ENCODE results near the gene ATG7. TPM values are rescaled to one million over a fixed set of nuclear protein-coding genes. Genes with fewer than 3 reads are reported as not detected.

ATG7 gene
- total RNA-seq, 3 donors from 2014 or later (not counting 1 experiment from before 2014, with no cell fraction given), result 55.3 to 72.9 (median 68.6) TPM

DNA sequence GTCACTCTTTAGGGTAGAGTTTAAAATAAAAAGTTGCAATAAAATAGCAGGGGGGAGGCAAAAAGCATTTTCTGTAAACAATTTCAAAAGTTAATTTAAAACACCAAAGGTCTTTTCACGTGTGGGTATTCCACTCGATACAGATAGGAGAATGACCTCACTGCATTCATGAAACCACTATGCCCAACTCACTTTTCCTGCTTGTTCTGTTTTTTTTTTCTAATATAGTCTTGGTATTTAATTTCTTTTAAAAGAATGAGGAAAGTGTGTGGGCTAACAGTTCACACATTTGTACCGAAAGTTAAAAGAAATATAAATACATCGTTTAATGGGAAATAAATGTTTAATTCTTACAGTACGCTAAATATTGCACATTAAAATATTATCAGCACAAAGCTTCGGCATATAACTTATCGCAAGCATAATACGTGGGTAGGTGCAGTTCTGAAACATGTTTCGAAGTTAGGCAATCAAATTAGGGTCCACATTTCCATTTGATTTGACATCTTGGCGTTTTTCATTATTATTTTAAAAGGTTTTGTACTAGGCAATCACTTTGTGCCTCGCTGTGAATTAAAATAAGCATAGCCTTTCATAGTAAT lies 330.1 kb downstream of the ATG7 start:
- Mint-ChIP-seq H3K27me3 (ENCODE audit: low read depth in 2 of 2) (no peaks in the 10 kb centered on the region), H3K4me3 (peak overlapping the region; percentile 45), H3K36me3 (no peaks in the 10 kb centered on the region), H3K27ac (peak overlapping the region; percentile 69 to 72), H3K9me3 (no peaks in the 10 kb centered on the region), H3K4me1 (peaks cover 48 to 51% of the 10 kb centered on the region in 2 donors)
- Histone ChIP-seq H3K4me1 (ENCODE audit: control insufficient read depth, insufficient read depth, low read length) (peaks cover 6% of the 10 kb centered on the region), H3K27ac (ENCODE audit: low read length) (peak overlapping the region; percentile 33), H3K36me3 (ENCODE audit: control insufficient read depth, insufficient read depth, low read length) (peaks cover 21% of the 10 kb centered on the region), H3K4me3 (ENCODE audit: low read length) (no peak overlapping the region), H3K9me3 (ENCODE audit: control insufficient read depth, insufficient read depth, low read length) (no peaks in the 10 kb centered on the region), H3K27me3 (ENCODE audit: control insufficient read depth, insufficient read depth, low read length) (no peaks in the 10 kb centered on the region)
- WGBS (ENCODE audit: insufficient coverage), result 97% methylated on average over 7 of the region's 11 CpGs
- DNase-seq, result no peak
- no peak for ATAC-seq
- TF ChIP-seq, protein P1, sequence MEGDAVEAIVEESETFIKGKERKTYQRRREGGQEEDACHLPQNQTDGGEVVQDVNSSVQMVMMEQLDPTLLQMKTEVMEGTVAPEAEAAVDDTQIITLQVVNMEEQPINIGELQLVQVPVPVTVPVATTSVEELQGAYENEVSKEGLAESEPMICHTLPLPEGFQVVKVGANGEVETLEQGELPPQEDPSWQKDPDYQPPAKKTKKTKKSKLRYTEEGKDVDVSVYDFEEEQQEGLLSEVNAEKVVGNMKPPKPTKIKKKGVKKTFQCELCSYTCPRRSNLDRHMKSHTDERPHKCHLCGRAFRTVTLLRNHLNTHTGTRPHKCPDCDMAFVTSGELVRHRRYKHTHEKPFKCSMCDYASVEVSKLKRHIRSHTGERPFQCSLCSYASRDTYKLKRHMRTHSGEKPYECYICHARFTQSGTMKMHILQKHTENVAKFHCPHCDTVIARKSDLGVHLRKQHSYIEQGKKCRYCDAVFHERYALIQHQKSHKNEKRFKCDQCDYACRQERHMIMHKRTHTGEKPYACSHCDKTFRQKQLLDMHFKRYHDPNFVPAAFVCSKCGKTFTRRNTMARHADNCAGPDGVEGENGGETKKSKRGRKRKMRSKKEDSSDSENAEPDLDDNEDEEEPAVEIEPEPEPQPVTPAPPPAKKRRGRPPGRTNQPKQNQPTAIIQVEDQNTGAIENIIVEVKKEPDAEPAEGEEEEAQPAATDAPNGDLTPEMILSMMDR (IDR thresholded peaks at IDR 0.05), result no peak
- intact Hi-C loops (cut with micrococcal nuclease), result no loop called here

DNA sequence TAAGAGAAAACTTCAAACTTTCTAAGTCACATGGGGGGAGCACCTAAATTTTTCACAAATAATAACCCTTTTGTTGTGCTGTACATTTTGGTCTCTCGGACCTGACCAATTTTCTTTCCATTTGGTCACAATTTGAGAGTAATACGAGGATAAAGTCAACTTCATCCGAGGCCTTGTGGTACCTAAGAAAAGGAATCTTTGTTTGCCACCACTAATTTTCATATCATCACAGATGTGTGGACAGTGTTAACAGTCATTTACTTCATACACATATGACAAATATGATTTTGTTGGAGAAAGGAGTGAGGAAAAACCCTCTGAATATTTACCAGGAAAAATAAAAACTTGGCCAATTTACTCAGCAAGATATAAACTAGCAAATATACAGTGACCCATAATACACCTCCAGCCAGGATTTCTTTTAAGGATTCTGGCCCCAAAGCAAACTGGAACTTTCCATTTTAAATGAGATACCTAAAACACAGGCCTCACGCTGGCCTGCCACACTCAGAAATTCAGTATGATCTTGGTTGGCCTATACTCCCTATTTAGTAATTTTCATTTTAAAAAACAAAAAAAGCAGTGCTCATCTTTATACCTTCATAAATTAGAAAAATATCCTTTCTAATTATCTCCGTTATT lies 330.8 kb downstream of the ATG7 start:
- Histone ChIP-seq H3K9me3 (ENCODE audit: control insufficient read depth, insufficient read depth, low read length) (no peaks in the 10 kb centered on the region), H3K4me1 (ENCODE audit: control insufficient read depth, insufficient read depth, low read length) (peaks cover 6% of the 10 kb centered on the region), H3K27me3 (ENCODE audit: control insufficient read depth, insufficient read depth, low read length) (no peaks in the 10 kb centered on the region), H3K4me3 (ENCODE audit: low read length) (no peak overlapping the region), H3K36me3 (ENCODE audit: control insufficient read depth, insufficient read depth, low read length) (peaks cover 21% of the 10 kb centered on the region), H3K27ac (ENCODE audit: low read length) (no peak overlapping the region)
- ATAC-seq, result no peak
- intact Hi-C loops (cut with micrococcal nuclease), result no loop called here
- Mint-ChIP-seq H3K36me3 (no peaks in the 10 kb centered on the region), H3K27me3 (ENCODE audit: low read depth in 2 of 2) (no peaks in the 10 kb centered on the region), H3K27ac (peak overlapping the region in 1 of 2 donors; percentile 22), H3K4me1 (peaks cover 47 to 51% of the 10 kb centered on the region in 2 donors), H3K9me3 (no peaks in the 10 kb centered on the region), H3K4me3 (no peak overlapping the region)
- no peak for DNase-seq
- WGBS (ENCODE audit: insufficient coverage), result 90% methylated on average over 4 of the region's 5 CpGs
- TF ChIP-seq, protein P1 (IDR thresholded peaks at IDR 0.05), result no peak

DNA sequence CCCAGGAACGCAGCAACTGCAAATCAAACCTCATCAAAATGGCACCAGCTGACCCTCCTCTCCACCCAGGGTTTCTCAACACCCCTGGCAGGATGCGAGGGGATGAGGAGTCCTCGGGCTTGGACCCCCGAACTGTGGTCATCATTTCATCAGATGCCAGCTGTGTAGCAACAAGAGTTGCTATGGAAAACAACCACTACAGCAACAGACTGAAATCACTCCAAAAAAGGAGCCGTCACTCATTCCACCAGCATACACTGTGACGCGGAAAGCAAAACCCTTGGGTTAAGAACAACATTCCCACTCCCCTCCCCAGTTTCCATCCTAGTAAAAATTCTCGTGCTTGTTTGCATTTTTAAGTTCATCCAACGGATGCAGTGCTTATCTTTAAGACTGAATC lies 331.4 kb downstream of the ATG7 start:
- H3K4me3 Mint-ChIP-seq, result no peak overlapping the region
- TF ChIP-seq, protein P1 (IDR thresholded peaks at IDR 0.05), result no peak
- Histone ChIP-seq H3K4me3 (ENCODE audit: low read length) (no peak overlapping the region), H3K27me3 (ENCODE audit: control insufficient read depth, insufficient read depth, low read length) (no peaks in the 10 kb centered on the region), H3K9me3 (ENCODE audit: control insufficient read depth, insufficient read depth, low read length) (no peaks in the 10 kb centered on the region), H3K27ac (ENCODE audit: low read length) (no peak overlapping the region), H3K4me1 (ENCODE audit: control insufficient read depth, insufficient read depth, low read length) (peaks cover 4% of the 10 kb centered on the region), H3K36me3 (ENCODE audit: control insufficient read depth, insufficient read depth, low read length) (peaks cover 21% of the 10 kb centered on the region)
- no peaks in the 10 kb centered on the region for H3K27me3 Mint-ChIP-seq (ENCODE audit: low read depth in 2 of 2)
- no peaks in the 10 kb centered on the region for H3K9me3 Mint-ChIP-seq
- no peaks in the 10 kb centered on the region for H3K36me3 Mint-ChIP-seq
- H3K27ac Mint-ChIP-seq, result peak overlapping the region in 1 of 2 donors; percentile 22
- H3K4me1 Mint-ChIP-seq, result peaks cover 45 to 51% of the 10 kb centered on the region in 2 donors
- 99% methylated on average over 9 of the region's 9 CpGs for WGBS (ENCODE audit: insufficient coverage)
- intact Hi-C loops (cut with micrococcal nuclease), result no loop called here
- no peak for DNase-seq
- no peak for ATAC-seq

Data from natural killer cell (primary cell).